Stimulated activated CD4-positive, alpha-beta T cell treated with anti-CD3 and anti-CD28 coated beads, Interleukin-2, amount 100 ng/mL, for 4 hours (primary cell): Measurements from ENCODE around the gene SLC7A7.
"Not testable (repeated sequence)": the region's sequence is repeated elsewhere in the genome, so short reads cannot be mapped to it uniquely, and the experiment has no call there.

Experiments used
- DNase-seq: peaks from one replicate; pipeline ENCODE4 v3.0.0-alpha.2; 2020; ENCODE audit warnings: low read depth

SLC7A7 gene

GRCh38 chr14:22786685-22787084 is 28.6 kb downstream of the SLC7A7 start:
- DNase-seq = no peak

DNA sequence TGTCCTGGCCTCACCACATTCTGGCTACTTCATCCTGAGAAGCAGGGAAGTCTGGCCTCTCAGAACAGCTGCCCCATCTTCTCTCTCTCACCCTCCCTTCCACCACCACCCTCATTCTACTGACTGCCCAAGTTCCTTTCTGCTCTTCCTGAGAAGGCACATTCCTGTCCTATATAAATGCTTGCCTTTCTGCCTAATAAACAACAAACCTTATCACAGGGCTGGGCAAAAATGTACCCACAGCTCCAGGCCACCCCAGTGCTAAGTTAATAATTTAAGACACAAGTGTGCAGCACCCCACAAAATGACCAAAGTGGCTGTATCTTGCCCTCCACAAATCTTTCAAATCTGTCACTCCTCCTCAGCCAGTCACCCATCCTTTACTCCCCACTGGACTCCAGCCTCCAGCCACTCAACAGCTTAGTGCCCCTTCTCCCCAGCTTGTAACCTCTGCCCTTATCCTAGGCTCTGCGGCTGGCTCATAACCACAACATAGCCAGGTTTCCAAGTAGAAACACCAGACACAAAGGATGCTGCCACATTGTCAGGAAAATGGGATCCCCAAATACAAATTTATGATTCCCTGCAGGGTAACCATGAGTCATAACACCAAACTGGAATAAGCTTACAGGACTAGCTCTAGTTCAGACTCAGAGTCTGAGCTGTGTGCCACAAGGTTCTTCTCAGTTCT is 33.8 kb downstream of the SLC7A7 start:
- no peak for DNase-seq

- no peak for DNase-seq
Measured at GRCh38 chr14:22780941-22781300, 34.3 kb downstream of the SLC7A7 start.

DNA sequence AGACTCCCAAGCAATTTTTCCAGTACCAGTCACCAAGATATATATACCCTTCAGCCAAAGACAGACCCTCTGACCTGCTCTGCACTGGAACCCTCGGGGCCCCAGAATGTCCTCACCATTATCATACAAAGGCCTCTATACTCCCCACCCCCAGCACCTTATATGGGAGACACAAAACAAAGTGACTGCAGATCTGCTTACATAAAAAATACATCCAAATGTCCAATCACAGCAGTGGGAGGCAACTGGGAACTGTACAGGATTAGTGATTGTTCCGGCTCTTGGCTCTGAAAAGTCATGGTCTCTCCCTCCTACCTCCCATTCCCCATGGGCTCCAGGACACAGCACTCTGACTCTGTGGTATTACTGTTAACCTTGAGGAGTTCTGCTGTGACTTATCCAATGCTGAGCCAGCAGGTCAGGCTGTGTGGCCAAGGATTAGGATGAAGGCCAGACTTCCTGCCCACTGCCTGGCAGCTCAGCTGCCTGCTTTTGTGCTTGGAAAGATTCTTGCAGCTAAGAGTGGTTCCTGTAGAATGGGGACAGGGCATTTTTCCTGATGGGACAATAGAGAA is 35.0 kb downstream of the SLC7A7 start:
- no peak for DNase-seq

DNA sequence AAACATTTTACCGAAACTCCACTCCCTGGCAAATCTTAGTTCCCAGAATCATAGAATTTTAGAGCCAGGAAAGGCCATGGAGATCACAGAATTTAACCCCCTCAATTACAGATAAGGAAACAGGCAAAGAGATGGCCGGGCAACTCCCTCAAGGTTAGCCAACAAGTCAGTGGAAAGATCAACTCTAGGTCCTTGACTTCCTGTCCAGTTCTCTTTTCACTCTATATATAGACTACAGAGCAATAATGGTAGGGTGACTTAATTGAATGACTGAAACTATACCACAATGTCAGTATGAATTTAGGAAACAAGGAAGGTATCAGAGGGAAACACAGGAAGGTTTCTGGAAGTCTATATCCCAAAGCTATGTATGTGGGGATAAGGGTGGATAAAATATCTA is 37.2 kb downstream of the SLC7A7 start:
- DNase-seq = no peak

- DNase-seq = not testable (repeated sequence)
Measured at GRCh38 chr14:22776849-22777248, 38.4 kb downstream of the SLC7A7 start.

GRCh38 chr14:22776215-22776614 is 39.0 kb downstream of the SLC7A7 start:
- no peak for DNase-seq

DNA sequence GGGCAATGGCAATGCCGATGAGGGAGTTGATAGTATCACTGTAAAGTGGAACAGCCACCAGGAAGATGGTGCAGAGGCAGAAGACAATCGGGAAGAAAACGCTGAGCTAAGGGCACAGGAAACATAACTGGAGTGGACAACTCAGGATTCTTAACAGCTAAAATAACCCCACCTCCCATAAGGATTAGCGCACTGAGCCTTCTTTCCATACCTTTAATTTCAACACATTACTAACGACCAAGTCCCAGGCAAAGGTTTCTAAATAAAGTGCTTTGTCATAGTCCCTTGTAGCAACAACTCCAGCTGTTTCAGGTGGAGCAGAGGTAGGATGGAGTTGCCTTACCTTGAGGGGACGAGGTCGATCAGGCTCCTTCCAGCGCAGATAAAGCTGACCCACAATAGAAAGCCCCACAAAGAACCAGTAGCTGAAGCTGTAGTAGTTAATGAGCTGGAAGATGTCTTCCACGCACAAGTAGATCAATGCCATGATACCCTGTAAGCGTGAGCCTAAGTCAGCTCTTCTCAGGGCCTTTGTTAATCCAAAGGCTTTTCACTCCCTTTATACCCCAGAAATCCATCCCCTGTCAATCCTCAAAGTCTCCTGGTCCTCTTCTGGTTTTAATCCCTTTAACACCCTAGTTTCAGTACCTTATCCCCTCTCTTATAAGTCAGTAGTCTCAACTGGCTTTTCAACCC is 41.1 kb downstream of the SLC7A7 start:
- DNase-seq = no peak

GRCh38 chr14:22773162-22774010 is 41.8 kb downstream of the SLC7A7 start:
- no peak for DNase-seq

- no peak for DNase-seq
Measured at GRCh38 chr14:22772725-22773124, 42.5 kb downstream of the SLC7A7 start.

GRCh38 chr14:22770481-22771187 is 44.6 kb downstream of the SLC7A7 start:
- no peak for DNase-seq

- no peak for DNase-seq
Measured at GRCh38 chr14:22769369-22769768, 45.9 kb downstream of the SLC7A7 start.

DNA sequence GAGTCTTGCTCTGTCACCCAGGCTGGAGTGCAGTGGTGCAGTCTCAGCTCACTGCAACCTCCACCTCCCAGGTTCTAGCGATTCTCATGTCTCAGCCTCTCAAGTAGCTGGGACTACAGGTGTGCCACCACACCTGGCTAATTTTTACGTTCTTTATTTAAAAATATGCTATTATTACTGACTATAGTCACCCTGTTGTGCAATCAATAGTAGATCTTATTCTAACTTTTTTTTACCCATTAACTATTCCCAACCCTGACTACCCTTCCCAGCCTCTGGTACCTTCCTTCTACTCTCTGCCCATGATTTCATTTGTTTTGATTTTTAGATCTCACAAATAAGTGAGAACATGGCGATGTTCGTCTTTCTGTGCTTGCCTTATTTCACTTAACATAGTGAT is 46.3 kb downstream of the SLC7A7 start:
- no peak for DNase-seq

DNA sequence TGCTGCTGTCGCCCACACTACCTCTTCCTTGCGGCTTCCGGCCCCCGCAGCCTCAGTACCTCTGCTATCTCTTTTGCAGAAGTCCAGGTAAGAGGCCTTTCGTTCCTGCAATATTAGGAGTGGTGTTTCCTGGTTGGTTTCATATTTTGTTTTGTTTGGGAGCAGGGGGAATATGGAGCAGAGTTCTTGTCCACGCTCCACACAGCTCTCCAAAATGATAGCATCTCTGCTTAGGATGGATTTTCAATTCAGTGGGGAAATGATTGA is 48.0 kb downstream of the SLC7A7 start:
- no peak for DNase-seq

DNA sequence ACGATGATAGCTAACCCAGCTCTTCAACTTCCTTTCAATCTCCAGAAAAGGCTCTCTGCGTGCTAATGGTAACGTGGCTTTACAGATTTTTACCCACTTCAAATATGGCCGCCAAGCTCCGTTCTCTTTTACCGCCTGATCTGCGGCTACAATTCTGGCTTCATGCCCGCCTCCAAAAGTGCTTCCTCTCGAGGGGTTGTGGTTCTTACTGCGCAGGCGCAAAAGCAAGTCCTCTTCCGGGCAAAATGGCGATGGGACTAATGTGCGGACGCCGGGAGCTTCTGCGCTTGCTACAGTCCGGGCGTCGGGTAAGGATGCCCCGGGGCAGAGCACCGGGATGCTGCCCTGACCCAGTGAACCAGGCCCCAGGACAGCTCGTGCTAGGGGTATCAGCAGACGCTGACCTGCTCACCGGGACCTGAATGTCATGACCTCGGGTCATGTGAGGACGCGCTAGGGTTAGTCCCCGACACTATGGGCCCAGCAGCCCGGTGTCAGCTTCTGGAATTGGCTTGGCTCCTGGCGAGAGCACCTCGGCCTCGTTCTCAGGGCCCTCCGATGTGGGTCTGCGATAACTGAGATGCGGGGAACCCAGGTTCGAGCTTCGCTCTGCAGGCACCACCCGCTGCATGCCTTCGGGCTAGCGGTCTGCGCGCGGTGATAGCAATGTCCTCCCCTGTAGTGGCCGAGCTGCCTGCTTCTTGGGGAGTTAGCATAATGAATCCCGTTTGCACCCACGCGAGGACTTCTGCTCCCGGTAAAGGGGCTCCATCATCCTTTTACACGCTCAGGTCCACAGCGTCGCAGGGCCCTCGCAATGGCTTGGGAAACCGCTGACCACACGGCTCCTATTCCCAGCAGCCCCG is 48.5 kb downstream of the SLC7A7 start, which contains the start of gene OXA1L:
Gene OXA1L, plus strand, starts transcription at position 232 of the 866 bp plus-strand sequence. Its CDS starts 14 bp downstream, at position 246.
- DNase-seq = peak; percentile 93

- DNase-seq = no peak
Measured at GRCh38 chr14:22764382-22764781, 50.9 kb downstream of the SLC7A7 start.

GRCh38 chr14:22761734-22762133 is 53.5 kb downstream of the SLC7A7 start:
- no peak for DNase-seq

DNA sequence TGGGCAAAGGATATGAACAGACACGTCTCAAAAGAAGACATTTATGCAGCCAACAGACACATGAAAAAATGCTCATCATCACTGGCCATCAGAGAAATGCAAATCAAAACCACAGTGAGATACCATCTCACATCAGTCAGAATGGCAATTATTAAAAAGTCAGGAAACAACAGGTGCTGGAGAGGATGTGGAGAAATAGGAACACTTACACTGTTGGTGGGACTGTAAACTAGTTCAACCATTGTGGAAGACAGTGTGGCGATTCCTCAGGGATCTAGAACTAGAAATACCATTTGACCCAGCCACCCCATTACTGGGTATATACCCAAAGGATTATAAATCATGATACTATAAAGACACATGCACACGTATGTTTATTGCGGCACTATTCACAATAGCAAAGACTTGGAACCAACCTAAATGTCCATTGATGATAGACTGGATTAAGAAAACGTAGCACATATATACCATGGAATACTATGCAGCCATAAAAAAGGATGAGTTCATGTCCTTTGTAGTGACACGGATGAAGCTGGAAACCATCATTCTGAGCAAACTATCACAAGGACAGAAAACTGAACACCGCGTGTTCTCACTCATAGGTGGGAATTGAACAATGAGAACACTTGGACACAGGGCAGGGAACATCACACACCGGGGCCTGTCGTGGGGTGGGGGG is 57.1 kb downstream of the SLC7A7 start:
- DNase-seq = not testable (repeated sequence)

GRCh38 chr14:22753586-22753985 is 61.6 kb downstream of the SLC7A7 start:
- no peak for DNase-seq

- DNase-seq = no peak
Measured at GRCh38 chr14:22752422-22752821, 62.8 kb downstream of the SLC7A7 start.
